ENCODE results near the gene C9orf78. TPM values are rescaled to one million over a fixed set of nuclear protein-coding genes. Genes with fewer than 3 reads are reported as not detected.

Gene C9orf78
- total and polyA plus RNA-seq, 2 of the 8 experiments (the other 6 are each of a cell fraction or from before 2014, with no cell fraction given), result 17.4 to 40.6 TPM

DNA sequence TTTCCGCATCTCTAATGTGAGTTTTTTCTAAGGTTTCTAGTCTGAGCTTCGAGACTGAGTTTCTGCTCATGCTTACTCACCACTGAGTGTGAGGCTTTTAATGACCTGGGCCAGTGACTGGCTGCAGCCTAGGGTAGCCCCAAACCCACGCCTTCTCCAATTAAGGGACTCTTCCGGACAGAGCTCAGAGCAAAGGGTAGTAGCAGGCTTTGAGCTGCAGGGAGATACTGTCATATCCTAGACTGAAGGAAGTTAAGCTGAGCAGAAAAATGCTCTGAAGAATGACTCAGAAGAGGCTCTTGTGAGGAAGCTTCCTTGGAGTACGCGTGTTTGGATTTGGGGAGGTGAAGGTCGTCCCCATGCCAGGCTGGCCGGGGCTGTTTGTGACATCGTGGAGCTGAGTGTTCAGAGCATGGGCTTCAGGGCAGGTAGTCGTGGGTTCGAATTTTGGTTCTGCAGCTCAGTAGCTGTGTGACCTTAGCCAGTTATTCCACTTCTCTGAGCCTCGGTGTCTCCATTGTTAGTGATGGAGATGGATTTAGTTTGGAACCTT, 3.7 kb upstream of the C9orf78 start (continued):
- no peak for TF ChIP-seq NRF1 (IDR thresholded peaks at IDR 0.05; ENCODE audit: low read depth, low read length)
- TF ChIP-seq, protein P1, sequence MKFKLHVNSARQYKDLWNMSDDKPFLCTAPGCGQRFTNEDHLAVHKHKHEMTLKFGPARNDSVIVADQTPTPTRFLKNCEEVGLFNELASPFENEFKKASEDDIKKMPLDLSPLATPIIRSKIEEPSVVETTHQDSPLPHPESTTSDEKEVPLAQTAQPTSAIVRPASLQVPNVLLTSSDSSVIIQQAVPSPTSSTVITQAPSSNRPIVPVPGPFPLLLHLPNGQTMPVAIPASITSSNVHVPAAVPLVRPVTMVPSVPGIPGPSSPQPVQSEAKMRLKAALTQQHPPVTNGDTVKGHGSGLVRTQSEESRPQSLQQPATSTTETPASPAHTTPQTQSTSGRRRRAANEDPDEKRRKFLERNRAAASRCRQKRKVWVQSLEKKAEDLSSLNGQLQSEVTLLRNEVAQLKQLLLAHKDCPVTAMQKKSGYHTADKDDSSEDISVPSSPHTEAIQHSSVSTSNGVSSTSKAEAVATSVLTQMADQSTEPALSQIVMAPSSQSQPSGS (IDR thresholded peaks at IDR 0.05; ENCODE audit: low read length), result no peak
- TF ChIP-seq, protein P2, sequence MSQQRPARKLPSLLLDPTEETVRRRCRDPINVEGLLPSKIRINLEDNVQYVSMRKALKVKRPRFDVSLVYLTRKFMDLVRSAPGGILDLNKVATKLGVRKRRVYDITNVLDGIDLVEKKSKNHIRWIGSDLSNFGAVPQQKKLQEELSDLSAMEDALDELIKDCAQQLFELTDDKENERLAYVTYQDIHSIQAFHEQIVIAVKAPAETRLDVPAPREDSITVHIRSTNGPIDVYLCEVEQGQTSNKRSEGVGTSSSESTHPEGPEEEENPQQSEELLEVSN (IDR thresholded peaks at IDR 0.05), result no peak
- no peak for TF ChIP-seq JUN (IDR thresholded peaks at IDR 0.05; ENCODE audit: low read depth, low read length)
